WTC11 (cell line): ENCODE results near the gene UNKL.

ENCODE experiments used
- ATF1 ChIP-seq: sonication (generic); formaldehyde crosslinking; IDR thresholded peaks from 2 replicates; pipeline ENCODE4 v1.8.1; 2023; ENCODE audit warnings: mild to moderate bottlenecking, moderate library complexity, missing genetic modification reagents
- CTCF ChIP-seq: fragments of 200-600 bp; IDR thresholded peaks from 2 replicates; pipeline ENCODE4 v1.8.0; 2022; ENCODE audit warnings: antibody characterized with exemption
- NR2C2 ChIP-seq: sonication (generic); formaldehyde crosslinking; IDR thresholded peaks from 2 replicates; pipeline ENCODE4 v1.8.0; 2022; ENCODE audit warnings: mild to moderate bottlenecking, missing genetic modification reagents
- TEAD4 ChIP-seq: sonication (generic); formaldehyde crosslinking; IDR thresholded peaks from 2 replicates; pipeline ENCODE4 v1.8.0; 2022; ENCODE audit warnings: mild to moderate bottlenecking, missing genetic modification reagents
- TF ChIP-seq, protein P1 (sequence below): sonication (generic); formaldehyde crosslinking; IDR thresholded peaks from 2 replicates; pipeline ENCODE4 v1.8.1; 2023; ENCODE audit warnings: mild to moderate bottlenecking, moderate library complexity, missing genetic modification reagents
- TF ChIP-seq, protein P2 (sequence below): sonication (generic); formaldehyde crosslinking; conservative IDR thresholded peaks from 2 replicates; pipeline ENCODE4 v1.8.1; 2022; ENCODE audit warnings: mild to moderate bottlenecking, missing genetic modification reagents

DNA sequence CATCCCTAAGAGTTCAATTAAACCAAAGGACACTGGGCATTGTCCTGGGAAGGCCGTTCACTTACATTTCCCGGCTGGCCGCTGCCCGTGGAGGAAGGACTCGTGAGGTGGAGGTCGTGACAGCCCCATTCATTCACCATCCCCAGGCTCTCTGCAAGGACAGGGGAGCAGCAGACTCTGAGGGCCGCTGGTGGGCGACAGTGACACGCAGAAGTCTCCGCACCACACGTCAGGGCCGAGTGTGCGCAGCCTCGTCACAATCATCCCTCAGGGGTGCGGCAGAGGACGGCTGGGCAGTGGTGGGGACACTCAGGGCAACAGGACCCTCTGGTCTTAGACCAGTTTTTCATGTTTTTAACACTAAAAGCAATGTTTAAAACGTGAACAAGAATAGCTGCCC, 21.7 kb downstream of the UNKL start:
- TF ChIP-seq, protein P1, sequence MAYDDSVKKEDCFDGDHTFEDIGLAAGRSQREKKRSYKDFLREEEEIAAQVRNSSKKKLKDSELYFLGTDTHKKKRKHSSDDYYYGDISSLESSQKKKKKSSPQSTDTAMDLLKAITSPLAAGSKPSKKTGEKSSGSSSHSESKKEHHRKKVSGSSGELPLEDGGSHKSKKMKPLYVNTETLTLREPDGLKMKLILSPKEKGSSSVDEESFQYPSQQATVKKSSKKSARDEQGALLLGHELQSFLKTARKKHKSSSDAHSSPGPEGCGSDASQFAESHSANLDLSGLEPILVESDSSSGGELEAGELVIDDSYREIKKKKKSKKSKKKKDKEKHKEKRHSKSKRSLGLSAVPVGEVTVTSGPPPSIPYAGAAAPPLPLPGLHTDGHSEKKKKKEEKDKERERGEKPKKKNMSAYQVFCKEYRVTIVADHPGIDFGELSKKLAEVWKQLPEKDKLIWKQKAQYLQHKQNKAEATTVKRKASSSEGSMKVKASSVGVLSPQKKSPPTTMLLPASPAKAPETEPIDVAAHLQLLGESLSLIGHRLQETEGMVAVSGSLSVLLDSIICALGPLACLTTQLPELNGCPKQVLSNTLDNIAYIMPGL, result no peak
- TF ChIP-seq ATF1 (CRISPR knock-in tag) (no peak), CTCF (no peak), NR2C2 (no peak), TEAD4 (CRISPR knock-in tag) (no peak)
- TF ChIP-seq, protein P2, sequence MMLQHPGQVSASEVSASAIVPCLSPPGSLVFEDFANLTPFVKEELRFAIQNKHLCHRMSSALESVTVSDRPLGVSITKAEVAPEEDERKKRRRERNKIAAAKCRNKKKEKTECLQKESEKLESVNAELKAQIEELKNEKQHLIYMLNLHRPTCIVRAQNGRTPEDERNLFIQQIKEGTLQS (CRISPR knock-in tag), result no peak
